ENCODE data around the gene UBTF.

UBTF gene

DNA sequence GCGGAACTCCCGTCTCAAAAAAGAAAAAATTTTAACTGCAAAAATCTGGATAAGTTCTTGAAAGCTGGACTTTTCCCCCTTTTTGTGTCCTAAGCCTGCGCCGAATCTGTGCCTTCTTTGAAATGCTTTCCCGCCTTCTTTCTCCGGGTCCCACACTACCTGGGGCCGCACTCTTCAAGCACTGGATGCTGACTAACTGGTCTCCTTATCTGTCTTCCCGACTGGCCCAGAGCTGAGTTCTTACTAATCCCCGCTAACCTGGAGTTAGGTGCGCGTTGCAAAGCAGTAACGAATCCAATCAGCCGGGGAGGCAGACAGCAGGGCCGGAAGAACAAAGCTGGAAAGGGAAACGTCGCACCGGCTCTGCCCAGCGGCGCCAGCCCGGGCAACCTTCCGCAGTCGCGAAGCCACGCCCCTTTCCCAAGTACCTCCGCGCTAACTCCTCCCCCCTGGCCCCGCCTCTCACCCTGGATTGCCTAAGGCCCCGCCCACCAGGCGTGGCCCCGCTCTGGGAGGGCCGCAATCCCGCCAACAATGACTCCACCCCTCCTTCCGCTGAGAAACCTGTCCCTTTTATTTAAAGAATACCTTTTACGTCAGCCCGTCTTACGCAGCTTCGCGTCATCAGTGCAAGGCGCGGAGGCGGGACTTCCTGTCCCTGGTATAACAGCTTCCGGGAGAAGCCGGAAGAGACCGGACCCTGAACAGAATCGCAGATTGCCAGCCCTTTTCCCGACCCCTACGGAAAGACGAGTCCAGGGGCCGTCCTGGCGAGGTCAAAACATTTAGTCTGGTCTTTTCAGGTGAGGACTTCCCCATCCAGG, 33.0 kb downstream of the UBTF start, which contains the start of gene TMUB2 (continued):
- TF ChIP-seq ZSCAN16 (tag by site-specific recombination; IDR thresholded peaks at IDR 0.05), result no peak
- peak; percentile 95 for TF ChIP-seq SP2 (tag by site-specific recombination; IDR thresholded peaks at IDR 0.05)
- TF ChIP-seq ZXDB (tag by site-specific recombination; IDR thresholded peaks at IDR 0.05), result peak; percentile 93
- TF ChIP-seq ZSCAN23 (tag by site-specific recombination; IDR thresholded peaks at IDR 0.05), result 0 out of 2 replicates have a peak, but pooled peaks have one; percentile 2
- TF ChIP-seq ZNF529 (tag by site-specific recombination; IDR thresholded peaks at IDR 0.05; ENCODE audit: insufficient replicate concordance), result no peak
- TF ChIP-seq, protein P1, sequence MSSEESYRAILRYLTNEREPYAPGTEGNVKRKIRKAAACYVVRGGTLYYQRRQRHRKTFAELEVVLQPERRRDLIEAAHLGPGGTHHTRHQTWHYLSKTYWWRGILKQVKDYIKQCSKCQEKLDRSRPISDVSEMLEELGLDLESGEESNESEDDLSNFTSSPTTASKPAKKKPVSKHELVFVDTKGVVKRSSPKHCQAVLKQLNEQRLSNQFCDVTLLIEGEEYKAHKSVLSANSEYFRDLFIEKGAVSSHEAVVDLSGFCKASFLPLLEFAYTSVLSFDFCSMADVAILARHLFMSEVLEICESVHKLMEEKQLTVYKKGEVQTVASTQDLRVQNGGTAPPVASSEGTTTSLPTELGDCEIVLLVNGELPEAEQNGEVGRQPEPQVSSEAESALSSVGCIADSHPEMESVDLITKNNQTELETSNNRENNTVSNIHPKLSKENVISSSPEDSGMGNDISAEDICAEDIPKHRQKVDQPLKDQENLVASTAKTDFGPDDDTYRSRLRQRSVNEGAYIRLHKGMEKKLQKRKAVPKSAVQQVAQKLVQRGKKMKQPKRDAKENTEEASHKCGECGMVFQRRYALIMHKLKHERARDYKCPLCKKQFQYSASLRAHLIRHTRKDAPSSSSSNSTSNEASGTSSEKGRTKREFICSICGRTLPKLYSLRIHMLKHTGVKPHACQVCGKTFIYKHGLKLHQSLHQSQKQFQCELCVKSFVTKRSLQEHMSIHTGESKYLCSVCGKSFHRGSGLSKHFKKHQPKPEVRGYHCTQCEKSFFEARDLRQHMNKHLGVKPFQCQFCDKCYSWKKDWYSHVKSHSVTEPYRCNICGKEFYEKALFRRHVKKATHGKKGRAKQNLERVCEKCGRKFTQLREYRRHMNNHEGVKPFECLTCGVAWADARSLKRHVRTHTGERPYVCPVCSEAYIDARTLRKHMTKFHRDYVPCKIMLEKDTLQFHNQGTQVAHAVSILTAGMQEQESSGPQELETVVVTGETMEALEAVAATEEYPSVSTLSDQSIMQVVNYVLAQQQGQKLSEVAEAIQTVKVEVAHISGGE (tag by site-specific recombination; conservative IDR thresholded peaks at IDR 0.05; ENCODE audit: low read depth), result peak; percentile 81
- TF ChIP-seq REPIN1 (tag by site-specific recombination; IDR thresholded peaks at IDR 0.05; ENCODE audit: low read depth), result no peak
- no peak for TF ChIP-seq SALL2 (tag by site-specific recombination; IDR thresholded peaks at IDR 0.05; ENCODE audit: borderline replicate concordance)
- TF ChIP-seq ZNF768 (tag by site-specific recombination; IDR thresholded peaks at IDR 0.05), result no peak
- TF ChIP-seq ZNF660 (tag by site-specific recombination; IDR thresholded peaks at IDR 0.05), result 0 out of 2 replicates have a peak, but pooled peaks have one; percentile 5
- no peak for TF ChIP-seq ZNF416 (tag by site-specific recombination; IDR thresholded peaks at IDR 0.05)
- TF ChIP-seq ZNF623 (tag by site-specific recombination; IDR thresholded peaks at IDR 0.05), result no peak
- TF ChIP-seq ZNF311 (tag by site-specific recombination; IDR thresholded peaks at IDR 0.05; ENCODE audit: borderline replicate concordance), result no peak
- no peak for TF ChIP-seq ZNF169 (tag by site-specific recombination; IDR thresholded peaks at IDR 0.05)
- no peak for TF ChIP-seq SCRT1 (tag by site-specific recombination; IDR thresholded peaks at IDR 0.05; ENCODE audit: borderline replicate concordance)
- no peak for TF ChIP-seq ZFP41 (tag by site-specific recombination; IDR thresholded peaks at IDR 0.05; ENCODE audit: borderline replicate concordance)
- no peak for TF ChIP-seq ZNF555 (tag by site-specific recombination; conservative IDR thresholded peaks at IDR 0.05)
- TF ChIP-seq, protein P2, sequence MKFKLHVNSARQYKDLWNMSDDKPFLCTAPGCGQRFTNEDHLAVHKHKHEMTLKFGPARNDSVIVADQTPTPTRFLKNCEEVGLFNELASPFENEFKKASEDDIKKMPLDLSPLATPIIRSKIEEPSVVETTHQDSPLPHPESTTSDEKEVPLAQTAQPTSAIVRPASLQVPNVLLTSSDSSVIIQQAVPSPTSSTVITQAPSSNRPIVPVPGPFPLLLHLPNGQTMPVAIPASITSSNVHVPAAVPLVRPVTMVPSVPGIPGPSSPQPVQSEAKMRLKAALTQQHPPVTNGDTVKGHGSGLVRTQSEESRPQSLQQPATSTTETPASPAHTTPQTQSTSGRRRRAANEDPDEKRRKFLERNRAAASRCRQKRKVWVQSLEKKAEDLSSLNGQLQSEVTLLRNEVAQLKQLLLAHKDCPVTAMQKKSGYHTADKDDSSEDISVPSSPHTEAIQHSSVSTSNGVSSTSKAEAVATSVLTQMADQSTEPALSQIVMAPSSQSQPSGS (tag by site-specific recombination; IDR thresholded peaks at IDR 0.05; ENCODE audit: low read depth), result peak; percentile 25; the same call in 1 of the 2 replicates
- no peak for TF ChIP-seq ZNF785 (tag by site-specific recombination; IDR thresholded peaks at IDR 0.05)
- no peak for TF ChIP-seq MZF1 (tag by site-specific recombination; IDR thresholded peaks at IDR 0.05; ENCODE audit: borderline replicate concordance)
- no peak for TF ChIP-seq ZNF664 (tag by site-specific recombination; IDR thresholded peaks at IDR 0.05)
- TF ChIP-seq, protein P3, sequence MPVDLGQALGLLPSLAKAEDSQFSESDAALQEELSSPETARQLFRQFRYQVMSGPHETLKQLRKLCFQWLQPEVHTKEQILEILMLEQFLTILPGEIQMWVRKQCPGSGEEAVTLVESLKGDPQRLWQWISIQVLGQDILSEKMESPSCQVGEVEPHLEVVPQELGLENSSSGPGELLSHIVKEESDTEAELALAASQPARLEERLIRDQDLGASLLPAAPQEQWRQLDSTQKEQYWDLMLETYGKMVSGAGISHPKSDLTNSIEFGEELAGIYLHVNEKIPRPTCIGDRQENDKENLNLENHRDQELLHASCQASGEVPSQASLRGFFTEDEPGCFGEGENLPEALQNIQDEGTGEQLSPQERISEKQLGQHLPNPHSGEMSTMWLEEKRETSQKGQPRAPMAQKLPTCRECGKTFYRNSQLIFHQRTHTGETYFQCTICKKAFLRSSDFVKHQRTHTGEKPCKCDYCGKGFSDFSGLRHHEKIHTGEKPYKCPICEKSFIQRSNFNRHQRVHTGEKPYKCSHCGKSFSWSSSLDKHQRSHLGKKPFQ (tag by site-specific recombination; IDR thresholded peaks at IDR 0.05), result no peak
- TF ChIP-seq, protein P4, sequence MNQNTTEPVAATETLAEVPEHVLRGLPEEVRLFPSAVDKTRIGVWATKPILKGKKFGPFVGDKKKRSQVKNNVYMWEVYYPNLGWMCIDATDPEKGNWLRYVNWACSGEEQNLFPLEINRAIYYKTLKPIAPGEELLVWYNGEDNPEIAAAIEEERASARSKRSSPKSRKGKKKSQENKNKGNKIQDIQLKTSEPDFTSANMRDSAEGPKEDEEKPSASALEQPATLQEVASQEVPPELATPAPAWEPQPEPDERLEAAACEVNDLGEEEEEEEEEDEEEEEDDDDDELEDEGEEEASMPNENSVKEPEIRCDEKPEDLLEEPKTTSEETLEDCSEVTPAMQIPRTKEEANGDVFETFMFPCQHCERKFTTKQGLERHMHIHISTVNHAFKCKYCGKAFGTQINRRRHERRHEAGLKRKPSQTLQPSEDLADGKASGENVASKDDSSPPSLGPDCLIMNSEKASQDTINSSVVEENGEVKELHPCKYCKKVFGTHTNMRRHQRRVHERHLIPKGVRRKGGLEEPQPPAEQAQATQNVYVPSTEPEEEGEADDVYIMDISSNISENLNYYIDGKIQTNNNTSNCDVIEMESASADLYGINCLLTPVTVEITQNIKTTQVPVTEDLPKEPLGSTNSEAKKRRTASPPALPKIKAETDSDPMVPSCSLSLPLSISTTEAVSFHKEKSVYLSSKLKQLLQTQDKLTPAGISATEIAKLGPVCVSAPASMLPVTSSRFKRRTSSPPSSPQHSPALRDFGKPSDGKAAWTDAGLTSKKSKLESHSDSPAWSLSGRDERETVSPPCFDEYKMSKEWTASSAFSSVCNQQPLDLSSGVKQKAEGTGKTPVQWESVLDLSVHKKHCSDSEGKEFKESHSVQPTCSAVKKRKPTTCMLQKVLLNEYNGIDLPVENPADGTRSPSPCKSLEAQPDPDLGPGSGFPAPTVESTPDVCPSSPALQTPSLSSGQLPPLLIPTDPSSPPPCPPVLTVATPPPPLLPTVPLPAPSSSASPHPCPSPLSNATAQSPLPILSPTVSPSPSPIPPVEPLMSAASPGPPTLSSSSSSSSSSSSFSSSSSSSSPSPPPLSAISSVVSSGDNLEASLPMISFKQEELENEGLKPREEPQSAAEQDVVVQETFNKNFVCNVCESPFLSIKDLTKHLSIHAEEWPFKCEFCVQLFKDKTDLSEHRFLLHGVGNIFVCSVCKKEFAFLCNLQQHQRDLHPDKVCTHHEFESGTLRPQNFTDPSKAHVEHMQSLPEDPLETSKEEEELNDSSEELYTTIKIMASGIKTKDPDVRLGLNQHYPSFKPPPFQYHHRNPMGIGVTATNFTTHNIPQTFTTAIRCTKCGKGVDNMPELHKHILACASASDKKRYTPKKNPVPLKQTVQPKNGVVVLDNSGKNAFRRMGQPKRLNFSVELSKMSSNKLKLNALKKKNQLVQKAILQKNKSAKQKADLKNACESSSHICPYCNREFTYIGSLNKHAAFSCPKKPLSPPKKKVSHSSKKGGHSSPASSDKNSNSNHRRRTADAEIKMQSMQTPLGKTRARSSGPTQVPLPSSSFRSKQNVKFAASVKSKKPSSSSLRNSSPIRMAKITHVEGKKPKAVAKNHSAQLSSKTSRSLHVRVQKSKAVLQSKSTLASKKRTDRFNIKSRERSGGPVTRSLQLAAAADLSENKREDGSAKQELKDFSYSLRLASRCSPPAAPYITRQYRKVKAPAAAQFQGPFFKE (tag by site-specific recombination; IDR thresholded peaks at IDR 0.05; ENCODE audit: borderline replicate concordance), result no peak
- no peak for TF ChIP-seq ZNF16 (tag by site-specific recombination; IDR thresholded peaks at IDR 0.05; ENCODE audit: low read depth)
- no peak for TF ChIP-seq ZNF830 (tag by site-specific recombination; IDR thresholded peaks at IDR 0.05; ENCODE audit: low read depth)
- TF ChIP-seq ZNF549 (tag by site-specific recombination; IDR thresholded peaks at IDR 0.05), result no peak
- TF ChIP-seq TCF7L2 (IDR thresholded peaks at IDR 0.05; ENCODE audit: borderline replicate concordance, low read depth, low read length), result no peak
- peak; percentile 71 for TF ChIP-seq ZFP69B (tag by site-specific recombination; IDR thresholded peaks at IDR 0.05)

All from HEK293 (cell line).